ENCODE results near the gene KRTAP1-3. TPM values are rescaled to one million over a fixed set of nuclear protein-coding genes. Genes with fewer than 3 reads are reported as not detected.

KRTAP1-3 gene
- total and polyA plus RNA-seq, 2 donors (not counting 1 experiment from before 2014, with no cell fraction given): not detected

DNA sequence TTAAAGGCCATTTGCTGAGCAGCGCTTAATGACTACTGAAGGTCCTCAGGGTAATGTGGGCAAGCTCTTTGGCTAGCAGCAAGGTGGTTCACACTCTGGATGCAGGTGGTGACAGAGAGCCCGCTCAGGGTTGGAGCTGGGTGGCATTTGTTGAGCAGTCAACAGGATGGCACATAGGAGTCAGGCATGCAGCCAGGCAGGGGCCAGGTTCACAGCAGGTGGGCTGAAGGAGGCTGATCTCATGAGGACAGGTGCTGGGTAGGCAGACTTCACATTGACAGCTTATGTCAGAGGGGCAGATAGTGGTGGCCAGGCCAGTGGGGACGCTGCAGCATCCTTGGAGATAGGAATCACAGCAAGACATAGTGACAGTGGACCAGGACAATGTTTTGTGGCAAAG lies 30.3 kb downstream of the KRTAP1-3 start:
- no peaks in the 10 kb centered on the region for H4K20me1 ChIP-seq (ENCODE audit: control insufficient read depth, extremely low read depth, insufficient read depth, low read length)
- no peaks in the 10 kb centered on the region for H3K4me1 ChIP-seq (ENCODE audit: control insufficient read depth, extremely low read depth, insufficient read depth, low read length)
- no peaks in the 10 kb centered on the region for H3K79me2 ChIP-seq (ENCODE audit: control insufficient read depth, insufficient read depth, low read length)
- no peak overlapping the region for H3K9ac ChIP-seq (ENCODE audit: insufficient read depth, low read length)
- no peak overlapping the region for H3K27ac ChIP-seq (ENCODE audit: insufficient read depth, low read length)
- no peak overlapping the region for H3K4me2 ChIP-seq (ENCODE audit: extremely low read depth, insufficient read depth, low read length)
- no peaks in the 10 kb centered on the region for H3K36me3 ChIP-seq (ENCODE audit: control insufficient read depth, insufficient read depth, low read length)
- no peak overlapping the region for H2AFZ ChIP-seq (ENCODE audit: low read length)
- H3K27me3 ChIP-seq (ENCODE audit: control insufficient read depth, insufficient read depth, low read length): no peaks in the 10 kb centered on the region
- TF ChIP-seq, protein P1, sequence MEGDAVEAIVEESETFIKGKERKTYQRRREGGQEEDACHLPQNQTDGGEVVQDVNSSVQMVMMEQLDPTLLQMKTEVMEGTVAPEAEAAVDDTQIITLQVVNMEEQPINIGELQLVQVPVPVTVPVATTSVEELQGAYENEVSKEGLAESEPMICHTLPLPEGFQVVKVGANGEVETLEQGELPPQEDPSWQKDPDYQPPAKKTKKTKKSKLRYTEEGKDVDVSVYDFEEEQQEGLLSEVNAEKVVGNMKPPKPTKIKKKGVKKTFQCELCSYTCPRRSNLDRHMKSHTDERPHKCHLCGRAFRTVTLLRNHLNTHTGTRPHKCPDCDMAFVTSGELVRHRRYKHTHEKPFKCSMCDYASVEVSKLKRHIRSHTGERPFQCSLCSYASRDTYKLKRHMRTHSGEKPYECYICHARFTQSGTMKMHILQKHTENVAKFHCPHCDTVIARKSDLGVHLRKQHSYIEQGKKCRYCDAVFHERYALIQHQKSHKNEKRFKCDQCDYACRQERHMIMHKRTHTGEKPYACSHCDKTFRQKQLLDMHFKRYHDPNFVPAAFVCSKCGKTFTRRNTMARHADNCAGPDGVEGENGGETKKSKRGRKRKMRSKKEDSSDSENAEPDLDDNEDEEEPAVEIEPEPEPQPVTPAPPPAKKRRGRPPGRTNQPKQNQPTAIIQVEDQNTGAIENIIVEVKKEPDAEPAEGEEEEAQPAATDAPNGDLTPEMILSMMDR (conservative IDR thresholded peaks at IDR 0.05 in 1 of 2, IDR thresholded peaks at IDR 0.05 in 1 of 2; ENCODE audit: low read depth in 1 of 2, low read length in 2 of 2): no peak
- no peak for TF ChIP-seq EZH2 (IDR thresholded peaks at IDR 0.05; ENCODE audit: low read length, missing control alignments)
- no peak for DNase-seq (ENCODE audit: low read depth in 2 of 2)
- H3K9me3 ChIP-seq (ENCODE audit: control insufficient read depth, insufficient read depth, low read depth, low read length): no peaks in the 10 kb centered on the region
- H3K4me3 ChIP-seq (replicated peaks in 1 of 4; ENCODE audit: control extremely low read depth in 1 of 4, insufficient read depth in 1 of 4, low read depth in 3 of 4, low read length in 4 of 4): no peak overlapping the region

DNA sequence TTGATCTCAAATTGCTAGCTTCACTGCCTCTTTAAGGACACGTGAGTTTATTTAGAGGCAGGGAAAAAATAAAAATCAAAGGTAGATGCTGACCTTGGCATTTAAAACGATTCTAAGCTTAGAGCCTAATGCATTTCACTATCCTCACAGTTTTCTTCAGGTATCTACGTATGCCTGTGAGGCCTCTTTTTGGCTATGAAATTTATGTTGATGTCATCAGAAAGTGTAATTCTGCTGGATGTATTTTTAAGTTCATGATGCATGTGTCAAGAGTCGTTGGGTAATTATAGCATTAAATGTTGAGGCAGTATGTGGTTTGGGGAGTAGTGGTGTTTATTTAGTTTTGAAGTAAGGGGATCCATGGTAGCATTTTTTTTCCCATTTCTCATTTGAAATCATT lies 30.7 kb downstream of the KRTAP1-3 start:
- DNase-seq (ENCODE audit: low read depth in 2 of 2): no peak
- no peaks in the 10 kb centered on the region for H3K79me2 ChIP-seq (ENCODE audit: control insufficient read depth, insufficient read depth, low read length)
- no peak overlapping the region for H3K4me2 ChIP-seq (ENCODE audit: extremely low read depth, insufficient read depth, low read length)
- H3K27me3 ChIP-seq (ENCODE audit: control insufficient read depth, insufficient read depth, low read length): no peaks in the 10 kb centered on the region
- H3K4me1 ChIP-seq (ENCODE audit: control insufficient read depth, extremely low read depth, insufficient read depth, low read length): no peaks in the 10 kb centered on the region
- no peak overlapping the region for H3K9ac ChIP-seq (ENCODE audit: insufficient read depth, low read length)
- no peaks in the 10 kb centered on the region for H3K36me3 ChIP-seq (ENCODE audit: control insufficient read depth, insufficient read depth, low read length)
- H2AFZ ChIP-seq (ENCODE audit: low read length): no peak overlapping the region
- TF ChIP-seq, protein P1 (conservative IDR thresholded peaks at IDR 0.05 in 1 of 2, IDR thresholded peaks at IDR 0.05 in 1 of 2; ENCODE audit: low read depth in 1 of 2, low read length in 2 of 2): no peak
- H4K20me1 ChIP-seq (ENCODE audit: control insufficient read depth, extremely low read depth, insufficient read depth, low read length): no peaks in the 10 kb centered on the region
- H3K4me3 ChIP-seq (replicated peaks in 1 of 4; ENCODE audit: control extremely low read depth in 1 of 4, insufficient read depth in 1 of 4, low read depth in 3 of 4, low read length in 4 of 4): no peak overlapping the region
- no peak overlapping the region for H3K27ac ChIP-seq (ENCODE audit: insufficient read depth, low read length)
- H3K9me3 ChIP-seq (ENCODE audit: control insufficient read depth, insufficient read depth, low read depth, low read length): no peaks in the 10 kb centered on the region

DNA sequence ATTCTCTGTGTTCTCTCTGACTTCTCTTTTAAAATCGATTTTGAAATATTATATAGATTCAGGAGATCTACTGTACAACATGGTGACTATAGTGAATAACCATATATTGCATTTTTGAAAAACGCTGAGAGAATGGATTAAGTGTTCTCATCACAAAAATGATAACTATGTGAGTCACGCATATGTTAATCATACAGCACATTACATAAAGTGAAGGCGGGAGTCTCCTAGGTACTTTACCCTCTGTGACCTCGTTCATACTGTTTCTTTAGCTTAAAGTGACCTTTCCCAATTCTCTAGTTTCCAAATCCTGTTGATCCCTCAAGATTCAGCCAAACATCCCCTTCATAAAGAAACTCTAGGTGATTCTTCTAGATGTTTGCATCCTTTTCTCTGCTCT lies 31.9 kb downstream of the KRTAP1-3 start:
- Histone ChIP-seq H2AFZ (ENCODE audit: low read length) (no peak overlapping the region), H3K4me2 (ENCODE audit: extremely low read depth, insufficient read depth, low read length) (no peak overlapping the region), H3K27me3 (ENCODE audit: control insufficient read depth, insufficient read depth, low read length) (no peaks in the 10 kb centered on the region), H3K4me3 (replicated peaks in 1 of 4; ENCODE audit: control extremely low read depth in 1 of 4, insufficient read depth in 1 of 4, low read depth in 3 of 4, low read length in 4 of 4) (no peak overlapping the region), H3K9ac (ENCODE audit: insufficient read depth, low read length) (no peak overlapping the region), H4K20me1 (ENCODE audit: control insufficient read depth, extremely low read depth, insufficient read depth, low read length) (no peaks in the 10 kb centered on the region), H3K79me2 (ENCODE audit: control insufficient read depth, insufficient read depth, low read length) (no peaks in the 10 kb centered on the region), H3K36me3 (ENCODE audit: control insufficient read depth, insufficient read depth, low read length) (no peaks in the 10 kb centered on the region), H3K9me3 (ENCODE audit: control insufficient read depth, insufficient read depth, low read depth, low read length) (no peaks in the 10 kb centered on the region), H3K4me1 (ENCODE audit: control insufficient read depth, extremely low read depth, insufficient read depth, low read length) (no peaks in the 10 kb centered on the region), H3K27ac (ENCODE audit: insufficient read depth, low read length) (no peak overlapping the region)
- DNase-seq (ENCODE audit: low read depth in 2 of 2): peak in 1 of 2 donors; percentile 8
- TF ChIP-seq, protein P1 (conservative IDR thresholded peaks at IDR 0.05 in 1 of 2, IDR thresholded peaks at IDR 0.05 in 1 of 2; ENCODE audit: low read depth in 1 of 2, low read length in 2 of 2): no peak

Data from fibroblast of lung (primary cell).